Tracheal epithelial cell (primary cell): ENCODE data around the gene NDUFA3. TPM values are rescaled to one million over a fixed set of nuclear protein-coding genes. Genes with fewer than 3 reads are reported as not detected.

Source experiments
- total RNA-seq: library from RNA; depleted of rRNA; stranded (reverse); fragments of >200 nt; gene quantifications from 2 replicates; pipeline ENCODE4 v1.2.1, GENCODE V29; 2014

NDUFA3 gene
- 3.4 and 4.5 TPM in 2 replicates for total RNA-seq

DNA sequence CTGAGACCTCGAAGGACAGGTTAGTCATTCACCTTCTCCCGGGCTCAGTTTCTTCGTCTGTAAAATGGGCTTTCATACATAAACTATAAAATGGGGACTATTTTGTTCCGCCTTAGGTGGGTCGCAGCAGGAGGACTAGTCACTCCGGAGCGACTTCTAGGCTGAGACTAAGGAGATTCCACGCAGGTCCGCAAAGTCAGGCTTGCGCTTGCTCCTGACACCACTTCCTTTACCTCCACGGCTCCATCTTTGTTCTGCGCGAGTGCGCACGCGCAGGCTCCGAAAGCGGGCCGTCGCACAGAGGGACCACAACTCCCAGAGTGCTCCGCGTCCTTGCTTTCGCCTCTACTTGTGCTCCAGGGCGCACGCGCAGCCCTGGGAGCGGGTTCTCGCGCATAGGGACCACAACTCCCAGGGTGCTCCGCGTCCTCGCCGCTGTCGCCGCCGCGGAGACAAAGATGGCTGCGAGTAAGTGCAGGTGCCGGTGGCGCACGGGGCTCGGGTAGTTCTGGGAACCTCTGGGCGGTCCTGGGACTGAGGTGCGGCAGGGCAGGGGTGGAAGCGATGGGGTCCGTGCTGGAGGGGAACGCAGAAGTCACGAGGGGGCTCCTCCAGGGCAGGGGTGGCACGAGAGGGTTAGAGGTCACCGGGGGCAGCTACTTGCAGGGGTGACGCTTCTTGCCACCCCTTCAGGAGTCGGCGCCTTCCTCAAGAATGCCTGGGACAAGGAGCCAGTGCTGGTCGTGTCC is at the start of gene NDUFA3:
NDUFA3 (plus strand) TSS at position 435 of the 749 bp plus-strand sequence; CDS start at position 459, 24 bp downstream.

DNA sequence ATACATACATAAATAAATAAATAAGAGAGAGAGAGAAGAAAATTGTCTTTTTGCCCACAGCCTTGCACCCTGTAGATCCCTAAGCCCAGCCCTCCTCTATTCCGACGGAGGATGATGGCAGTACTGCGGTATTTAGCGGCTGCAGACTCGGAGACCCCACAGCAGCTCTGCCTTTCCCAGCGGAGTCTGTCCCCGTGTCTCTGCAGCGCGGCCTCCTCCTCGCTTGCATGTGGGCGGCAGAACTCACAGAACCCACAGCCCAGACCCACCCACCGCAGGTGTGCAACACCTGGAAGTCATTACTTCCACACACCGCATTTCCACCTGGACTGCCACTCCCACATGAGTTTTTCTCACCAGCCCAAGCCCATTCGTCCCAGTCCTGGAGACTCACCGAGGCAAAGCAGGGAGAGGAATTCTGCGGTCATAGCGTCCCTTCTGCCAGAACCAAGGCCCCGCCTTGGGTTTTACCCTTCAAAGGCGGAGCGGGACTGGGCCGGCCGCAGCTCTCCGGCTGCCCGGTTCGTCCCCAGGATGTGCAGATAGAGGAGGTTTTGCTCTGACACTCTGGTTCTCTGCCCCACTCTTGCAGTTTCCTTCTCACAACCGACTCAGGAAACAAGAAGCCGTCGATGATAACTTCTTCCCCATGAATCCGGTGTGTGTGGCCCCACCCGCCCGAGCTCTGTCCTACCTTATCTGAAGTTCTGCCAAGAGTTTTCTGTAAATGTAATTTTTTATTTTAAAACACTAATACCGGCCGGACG is 39.1 kb upstream of the NDUFA3 start, which contains the start of gene VSTM1:
VSTM1 (minus strand) TSS at position 548 of the 767 bp plus-strand sequence; CDS start at position 428, 120 bp downstream.

DNA sequence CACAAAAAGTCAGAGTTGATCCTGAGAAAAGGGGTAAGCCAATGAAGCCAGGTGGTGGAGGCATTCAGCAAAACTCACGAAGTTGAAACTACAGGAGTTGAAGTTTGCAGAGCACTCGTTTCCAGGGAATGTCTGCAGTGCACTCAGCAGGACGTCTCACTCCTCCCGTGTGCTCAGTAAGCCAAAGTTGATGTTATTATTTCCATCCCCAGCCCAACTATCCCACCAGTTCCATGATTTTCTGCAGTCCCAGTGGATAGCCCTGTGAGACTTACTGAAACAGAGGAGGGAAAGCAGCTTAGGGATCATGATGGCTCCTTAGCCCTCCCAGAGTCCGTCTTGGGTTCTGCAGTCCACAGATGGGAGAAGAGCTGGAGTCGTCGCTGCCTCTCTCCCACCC is 21.6 kb upstream of the NDUFA3 start, which contains the start of gene TARM1:
TARM1 (minus strand) TSS at position 334 of the 400 bp plus-strand sequence; CDS start at position 309, 25 bp downstream.

DNA sequence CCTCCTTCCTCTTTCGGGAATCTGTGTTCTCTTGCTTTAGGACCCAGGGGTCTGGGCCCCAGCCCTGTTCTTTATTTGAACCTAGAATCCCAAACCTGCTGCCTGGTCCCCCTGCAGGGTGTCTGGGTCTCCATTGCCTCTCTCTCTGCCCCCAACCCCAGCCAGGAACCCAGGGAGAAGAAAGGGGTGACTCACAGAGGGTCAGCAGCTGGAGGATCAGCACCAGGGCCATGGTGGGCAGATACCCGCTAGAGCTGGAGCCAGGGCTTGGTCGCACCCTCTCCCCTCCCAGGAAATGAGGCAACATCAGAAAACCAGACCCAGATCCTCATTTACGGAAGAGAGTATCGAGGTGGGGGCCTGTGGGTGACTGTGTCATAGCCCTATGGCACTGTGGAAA is 2.1 kb upstream of the NDUFA3 start, which contains the start of gene OSCAR:
OSCAR (minus strand) TSS at position 243 of the 400 bp plus-strand sequence; CDS start at position 232, 11 bp downstream.

DNA sequence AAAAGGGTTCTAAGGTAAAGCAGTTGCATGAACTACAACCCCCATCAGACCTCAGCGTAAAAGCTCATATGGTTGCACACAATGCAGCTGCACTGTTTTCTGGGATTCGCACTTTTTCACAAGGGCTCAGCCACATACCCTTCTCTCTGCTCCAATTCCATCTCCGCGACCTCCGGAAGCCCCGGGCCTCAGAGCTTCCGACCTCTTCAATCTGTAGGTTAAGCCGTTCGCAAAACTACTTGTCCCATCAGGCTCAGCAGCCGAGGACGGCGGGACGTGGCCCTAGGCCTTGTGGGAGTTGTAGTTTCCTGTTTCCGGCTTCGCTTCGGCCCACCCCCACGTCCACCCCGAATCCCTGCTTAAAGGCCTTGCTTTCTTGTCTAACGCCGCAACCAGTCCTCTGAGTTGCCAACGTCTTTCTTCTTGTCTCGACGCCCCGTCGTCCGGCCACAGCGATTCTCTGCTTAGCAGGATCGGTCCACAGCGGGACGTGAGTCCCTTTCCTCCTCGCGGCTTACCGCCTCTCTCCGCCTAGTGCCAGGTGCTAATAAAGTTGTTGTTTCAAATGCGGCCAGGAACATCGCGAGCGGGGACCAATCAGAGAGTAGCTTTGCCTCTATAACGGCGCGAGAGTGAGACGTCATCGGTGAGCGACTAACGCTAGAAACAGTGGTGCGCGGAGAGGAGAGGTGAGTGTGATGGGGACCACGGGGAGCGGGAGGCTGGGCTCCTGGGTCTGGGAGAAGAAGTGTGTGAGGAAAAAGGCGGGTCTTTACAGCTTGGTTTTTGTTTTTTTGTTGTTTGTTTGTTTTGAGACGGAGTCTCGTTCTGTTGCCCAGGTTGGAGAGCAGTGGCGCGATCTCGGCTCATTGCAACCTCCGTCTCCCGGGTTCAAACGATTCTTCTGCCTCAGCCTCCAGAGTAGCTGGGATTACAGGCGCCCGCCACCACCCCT is 12.7 kb downstream of the NDUFA3 start, which contains the start of the genes PRPF31 and TFPT:
PRPF31 (plus strand) TSS at position 646 of the 955 bp plus-strand sequence. CDS start 2,525 bp downstream, outside the sequence.
TFPT (minus strand) TSS at position 549 of the 955 bp plus-strand sequence; CDS start at position 161, 388 bp downstream.

DNA sequence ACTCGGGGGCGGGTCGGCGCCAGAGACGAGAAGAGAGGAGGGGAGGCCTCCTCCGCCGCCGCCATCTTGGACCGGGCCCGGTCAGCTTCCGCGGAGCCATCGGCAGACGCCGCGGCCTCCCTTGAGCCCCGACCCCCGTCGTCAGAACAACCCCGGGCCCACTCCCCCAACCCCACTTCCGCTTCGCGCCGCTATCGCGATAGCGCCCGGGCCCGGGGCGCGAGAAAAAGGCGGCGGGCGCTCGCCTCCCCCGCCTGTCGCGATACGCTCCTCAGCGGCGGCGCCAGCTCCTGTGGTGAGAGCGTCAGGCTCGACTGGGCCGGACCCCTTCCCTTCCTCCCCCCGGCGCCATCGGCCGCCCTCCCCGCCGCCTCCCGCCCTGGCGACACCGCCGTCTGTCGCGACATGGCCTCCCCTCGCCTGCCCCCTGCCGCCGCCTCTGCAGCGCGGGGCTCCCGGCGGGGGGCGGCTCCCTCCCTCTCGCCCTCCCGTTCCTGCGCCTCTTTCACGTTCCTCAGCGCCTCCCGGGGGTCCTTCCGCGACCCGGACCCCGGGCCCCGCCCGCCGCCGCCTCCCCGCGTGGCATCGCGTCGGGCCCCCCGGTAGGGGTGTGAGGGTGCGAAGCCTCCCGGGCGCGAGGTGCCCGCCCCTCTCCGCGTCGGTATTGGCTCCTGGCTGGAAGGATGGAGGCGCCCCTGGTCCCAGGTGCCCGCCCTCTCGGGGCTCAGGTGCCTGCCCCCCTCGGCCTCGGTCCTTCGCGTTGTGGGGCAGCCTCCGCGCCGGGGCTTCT is 35.2 kb downstream of the NDUFA3 start, which contains the start of gene CNOT3:
CNOT3 (plus strand) TSS at position 64 of the 790 bp plus-strand sequence. CDS start 5,217 bp downstream, outside the sequence.

Other genes starting within 250 kb of the NDUFA3 start
- 1.5 and 8.2 TPM in 2 replicates for gene MYADM, start 235.0 kb upstream of the NDUFA3 start, total RNA-seq
- gene PRKCG, start 220.7 kb upstream of the NDUFA3 start, total RNA-seq: under 0.01 TPM in 1 of 2 replicates, not detected in the other
- gene CACNG7, start 193.6 kb upstream of the NDUFA3 start, total RNA-seq: not detected in 2 replicates
- gene CACNG8, start 139.9 kb upstream of the NDUFA3 start, total RNA-seq: not detected in 2 replicates
- gene CACNG6, start 111.2 kb upstream of the NDUFA3 start, total RNA-seq: not detected in 2 replicates
- gene VSTM1, start 39.0 kb upstream of the NDUFA3 start, total RNA-seq: not detected in 2 replicates
- gene TARM1, start 21.5 kb upstream of the NDUFA3 start, total RNA-seq: not detected in 2 replicates
- gene OSCAR, start 2.1 kb upstream of the NDUFA3 start, total RNA-seq: 0.72 and 1.1 TPM in 2 replicates
- 4.9 and 14.9 TPM in 2 replicates for gene TFPT, start 12.8 kb downstream of the NDUFA3 start, total RNA-seq
- 40.3 and 50.6 TPM in 2 replicates for gene PRPF31, start 12.9 kb downstream of the NDUFA3 start, total RNA-seq
- gene CNOT3, start 34.9 kb downstream of the NDUFA3 start, total RNA-seq: 3.4 and 7.5 TPM in 2 replicates
- gene LENG1, start 56.9 kb downstream of the NDUFA3 start, total RNA-seq: 5.5 and 6.7 TPM in 2 replicates
- 32.5 and 38.2 TPM in 2 replicates for gene TMC4, start 70.3 kb downstream of the NDUFA3 start, total RNA-seq
- 19.2 and 30.1 TPM in 2 replicates for gene MBOAT7, start 86.7 kb downstream of the NDUFA3 start, total RNA-seq
- gene TSEN34, start 88.5 kb downstream of the NDUFA3 start, total RNA-seq: 118 and 129 TPM in 2 replicates
- gene RPS9, start 98.0 kb downstream of the NDUFA3 start, total RNA-seq: 2,554 and 3,066 TPM in 2 replicates
- gene LILRB3, start 120.2 kb downstream of the NDUFA3 start, total RNA-seq: not detected in 2 replicates
- not detected in 2 replicates for gene LILRA6, start 139.9 kb downstream of the NDUFA3 start, total RNA-seq
- gene LILRB5, start 154.4 kb downstream of the NDUFA3 start, total RNA-seq: not detected in 2 replicates
- not detected in 2 replicates for gene LILRB2, start 178.3 kb downstream of the NDUFA3 start, total RNA-seq
- not detected in 2 replicates for gene LILRA5, start 210.3 kb downstream of the NDUFA3 start, total RNA-seq
- not detected in 2 replicates for gene LILRA4, start 236.3 kb downstream of the NDUFA3 start, total RNA-seq